SK-N-SH treated with all-trans-retinoic acid at 6 μM for 48 hours (cell line): Measurements from ENCODE around the gene CD200.

Experiments
- ATAC-seq: fragments of 200-7000 bp; cut with Tn5 transposase; 3 replicates; pipeline ENCODE4 v1.9.1; 2020; ENCODE audit warnings: mild to moderate bottlenecking, moderate library complexity
- ARNTL ChIP-seq: fragments of 450-650 bp; formaldehyde crosslinking; IDR thresholded peaks from 2 replicates; pipeline ENCODE4 v1.5.0; 2020; ENCODE audit warnings: low read depth, mild to moderate bottlenecking, moderate library complexity, borderline replicate concordance
- BACH2 ChIP-seq: fragments of 250-450 bp; sonication (Bioruptor Pico); IDR thresholded peaks from 2 replicates; pipeline ENCODE4 v1.9.0; 2021; ENCODE audit warnings: mild to moderate bottlenecking, borderline replicate concordance
- ESRRG ChIP-seq: fragments of 250-450 bp; sonication (Bioruptor Pico); IDR thresholded peaks from 2 replicates; pipeline ENCODE4 v1.6.1; 2021; ENCODE audit warnings: mild to moderate bottlenecking
- GLIS3 ChIP-seq: fragments of 250-450 bp; sonication (Bioruptor Pico); IDR thresholded peaks from 2 replicates; pipeline ENCODE4 v1.5.0; 2020; ENCODE audit warnings: mild to moderate bottlenecking, moderate library complexity
- ISL1 ChIP-seq: fragments of 250-450 bp; sonication (Bioruptor Pico); IDR thresholded peaks from 2 replicates; pipeline ENCODE4 v2.1.2; 2022; ENCODE audit warnings: mild to moderate bottlenecking, moderate library complexity
- OSR1 ChIP-seq: fragments of 250-450 bp; sonication (Bioruptor Pico); IDR thresholded peaks from 2 replicates; pipeline ENCODE4 v1.8.0; 2022; ENCODE audit warnings: moderate library complexity, mild to moderate bottlenecking, inconsistent platforms
- RARB ChIP-seq: fragments of 250-450 bp; sonication (Bioruptor Pico); IDR thresholded peaks from 2 replicates; pipeline ENCODE4 v1.8.0; 2021; ENCODE audit warnings: mild to moderate bottlenecking, moderate library complexity
- SNAI2 ChIP-seq: fragments of 250-450 bp; sonication (Bioruptor Pico); IDR thresholded peaks from 2 replicates; pipeline ENCODE4 v1.5.0; 2020; ENCODE audit warnings: mild to moderate bottlenecking, moderate library complexity
- TCF4 ChIP-seq: fragments of 250-450 bp; sonication (Bioruptor Pico); IDR thresholded peaks from 2 replicates; pipeline ENCODE4 v1.8.0; 2021; ENCODE audit warnings: mild to moderate bottlenecking, moderate library complexity, borderline replicate concordance
- TOX ChIP-seq: fragments of 250-450 bp; sonication (Bioruptor Pico); IDR thresholded peaks from 2 replicates; pipeline ENCODE4 v1.8.0; 2021; ENCODE audit warnings: mild to moderate bottlenecking, moderate library complexity, borderline replicate concordance
- ZC3H10 ChIP-seq: fragments of 250-450 bp; sonication (Bioruptor Pico); IDR thresholded peaks from 2 replicates; pipeline ENCODE4 v1.5.1; 2021; ENCODE audit warnings: mild to moderate bottlenecking, moderate library complexity
- ZFP3 ChIP-seq: fragments of 250-450 bp; sonication (Bioruptor Pico); IDR thresholded peaks from 2 replicates; pipeline ENCODE4 v1.5.0; 2020; ENCODE audit warnings: mild to moderate bottlenecking, moderate library complexity
- ZNF565 ChIP-seq: fragments of 450-650 bp; formaldehyde crosslinking; conservative IDR thresholded peaks from 2 replicates; pipeline ENCODE4 v1.5.0; 2020; ENCODE audit warnings: low read depth, mild to moderate bottlenecking, moderate library complexity
- ZNF70 ChIP-seq: fragments of 450-650 bp; formaldehyde crosslinking; IDR thresholded peaks from 2 replicates; pipeline ENCODE4 v1.5.0; 2020; ENCODE audit warnings: mild to moderate bottlenecking, moderate library complexity
- ZNF8 ChIP-seq: fragments of 450-650 bp; formaldehyde crosslinking; IDR thresholded peaks from 2 replicates; pipeline ENCODE4 v1.5.0; 2020; ENCODE audit warnings: mild to moderate bottlenecking, moderate library complexity
- TF ChIP-seq, protein P1 (sequence below): fragments of 250-450 bp; sonication (Bioruptor Pico); IDR thresholded peaks from 2 replicates; pipeline ENCODE4 v1.8.0; 2020; ENCODE audit warnings: mild to moderate bottlenecking, moderate library complexity, borderline replicate concordance
- TF ChIP-seq, protein P2 (sequence below): fragments of 250-450 bp; sonication (Bioruptor Pico); IDR thresholded peaks from 2 replicates; pipeline ENCODE4 v1.5.0; 2020; ENCODE audit warnings: mild to moderate bottlenecking, moderate library complexity
- TF ChIP-seq, protein P3 (sequence below): fragments of 250-450 bp; sonication (Bioruptor Pico); IDR thresholded peaks from 2 replicates; pipeline ENCODE4 v1.8.0; 2021; ENCODE audit warnings: low read depth, mild to moderate bottlenecking, moderate library complexity, borderline replicate concordance
- TF ChIP-seq, protein P4 (sequence below): fragments of 250-450 bp; sonication (Bioruptor Pico); IDR thresholded peaks from 2 replicates; pipeline ENCODE4 v1.5.1; 2020; ENCODE audit warnings: low read depth, mild to moderate bottlenecking, moderate library complexity
- TF ChIP-seq, protein P5 (sequence below): fragments of 250-450 bp; sonication (Bioruptor Pico); IDR thresholded peaks from 2 replicates; pipeline ENCODE4 v1.5.1; 2021; ENCODE audit warnings: mild to moderate bottlenecking, moderate library complexity

CD200 gene

DNA sequence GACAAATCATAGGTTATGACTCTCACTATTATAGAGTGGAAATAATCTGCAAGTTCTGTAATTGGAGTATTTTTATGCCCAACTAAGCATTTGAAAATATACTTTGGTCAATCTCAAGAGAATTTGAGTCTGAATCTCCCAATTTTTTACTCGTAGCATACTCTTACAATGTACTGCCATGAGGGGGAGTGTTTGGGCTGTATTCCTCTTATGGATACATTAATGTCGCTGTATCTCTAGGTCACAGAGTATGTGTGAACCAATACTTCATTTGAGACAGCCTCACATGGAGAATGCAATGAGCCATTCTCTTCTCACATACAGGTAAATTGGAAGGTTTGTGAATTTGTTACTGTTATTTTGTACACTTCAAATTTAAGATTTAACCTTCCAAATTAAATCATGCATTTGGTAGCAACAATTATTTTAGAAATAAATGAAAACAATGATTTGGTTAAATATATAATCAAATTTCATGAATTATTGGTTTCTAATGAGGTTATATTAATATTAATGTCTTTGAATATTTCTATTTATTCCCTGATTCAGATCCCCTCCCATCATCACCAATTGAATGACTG lies 5.5 kb upstream of the CD200 start (continued):
- no peak for TF ChIP-seq ZNF70 (CRISPR knock-in tag)
- no peak for TF ChIP-seq ZC3H10
- no peak for TF ChIP-seq ZNF565 (CRISPR knock-in tag)
- no peak for TF ChIP-seq TOX (CRISPR knock-in tag)
- TF ChIP-seq ESRRG (CRISPR knock-in tag) = no peak
- TF ChIP-seq ARNTL (CRISPR knock-in tag) = no peak
- TF ChIP-seq SNAI2 = no peak
- TF ChIP-seq ZNF8 (CRISPR knock-in tag) = no peak
- TF ChIP-seq GLIS3 (CRISPR knock-in tag) = no peak
- TF ChIP-seq OSR1 = no peak

DNA sequence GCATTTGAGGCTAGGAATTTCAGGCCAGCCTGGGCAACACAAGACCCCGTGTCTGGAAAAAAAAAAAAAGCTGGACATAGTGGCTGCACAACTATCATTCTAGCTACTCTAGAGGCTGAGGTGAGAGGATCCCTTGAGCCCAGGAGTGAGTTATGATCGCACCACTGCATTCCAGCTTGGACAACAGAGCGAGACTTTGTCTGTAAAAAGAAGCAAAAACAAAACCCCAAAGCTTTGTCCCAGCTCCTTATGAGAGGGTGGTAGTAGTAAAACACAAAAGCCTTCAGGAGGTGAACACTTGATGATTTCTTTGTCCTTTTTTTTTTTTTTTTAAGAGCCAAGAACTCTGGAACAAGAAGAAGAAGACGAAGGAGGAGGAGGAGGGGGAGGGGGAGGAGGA lies 1.1 kb upstream of the CD200 start:
- ATAC-seq = no peak
- TF ChIP-seq ZNF8 (CRISPR knock-in tag) = no peak
- no peak for TF ChIP-seq ZFP3
- TF ChIP-seq SNAI2 = no peak
- TF ChIP-seq ARNTL (CRISPR knock-in tag) = no peak
- no peak for TF ChIP-seq RARB (CRISPR knock-in tag)
- TF ChIP-seq, protein P1, sequence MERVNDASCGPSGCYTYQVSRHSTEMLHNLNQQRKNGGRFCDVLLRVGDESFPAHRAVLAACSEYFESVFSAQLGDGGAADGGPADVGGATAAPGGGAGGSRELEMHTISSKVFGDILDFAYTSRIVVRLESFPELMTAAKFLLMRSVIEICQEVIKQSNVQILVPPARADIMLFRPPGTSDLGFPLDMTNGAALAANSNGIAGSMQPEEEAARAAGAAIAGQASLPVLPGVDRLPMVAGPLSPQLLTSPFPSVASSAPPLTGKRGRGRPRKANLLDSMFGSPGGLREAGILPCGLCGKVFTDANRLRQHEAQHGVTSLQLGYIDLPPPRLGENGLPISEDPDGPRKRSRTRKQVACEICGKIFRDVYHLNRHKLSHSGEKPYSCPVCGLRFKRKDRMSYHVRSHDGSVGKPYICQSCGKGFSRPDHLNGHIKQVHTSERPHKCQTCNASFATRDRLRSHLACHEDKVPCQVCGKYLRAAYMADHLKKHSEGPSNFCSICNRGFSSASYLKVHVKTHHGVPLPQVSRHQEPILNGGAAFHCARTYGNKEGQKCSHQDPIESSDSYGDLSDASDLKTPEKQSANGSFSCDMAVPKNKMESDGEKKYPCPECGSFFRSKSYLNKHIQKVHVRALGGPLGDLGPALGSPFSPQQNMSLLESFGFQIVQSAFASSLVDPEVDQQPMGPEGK (CRISPR knock-in tag) = no peak
- TF ChIP-seq TOX (CRISPR knock-in tag) = no peak
- TF ChIP-seq ESRRG (CRISPR knock-in tag) = no peak
- TF ChIP-seq GLIS3 (CRISPR knock-in tag) = no peak
- TF ChIP-seq ZNF565 (CRISPR knock-in tag) = no peak
- no peak for TF ChIP-seq ZNF70 (CRISPR knock-in tag)
- TF ChIP-seq, protein P2, sequence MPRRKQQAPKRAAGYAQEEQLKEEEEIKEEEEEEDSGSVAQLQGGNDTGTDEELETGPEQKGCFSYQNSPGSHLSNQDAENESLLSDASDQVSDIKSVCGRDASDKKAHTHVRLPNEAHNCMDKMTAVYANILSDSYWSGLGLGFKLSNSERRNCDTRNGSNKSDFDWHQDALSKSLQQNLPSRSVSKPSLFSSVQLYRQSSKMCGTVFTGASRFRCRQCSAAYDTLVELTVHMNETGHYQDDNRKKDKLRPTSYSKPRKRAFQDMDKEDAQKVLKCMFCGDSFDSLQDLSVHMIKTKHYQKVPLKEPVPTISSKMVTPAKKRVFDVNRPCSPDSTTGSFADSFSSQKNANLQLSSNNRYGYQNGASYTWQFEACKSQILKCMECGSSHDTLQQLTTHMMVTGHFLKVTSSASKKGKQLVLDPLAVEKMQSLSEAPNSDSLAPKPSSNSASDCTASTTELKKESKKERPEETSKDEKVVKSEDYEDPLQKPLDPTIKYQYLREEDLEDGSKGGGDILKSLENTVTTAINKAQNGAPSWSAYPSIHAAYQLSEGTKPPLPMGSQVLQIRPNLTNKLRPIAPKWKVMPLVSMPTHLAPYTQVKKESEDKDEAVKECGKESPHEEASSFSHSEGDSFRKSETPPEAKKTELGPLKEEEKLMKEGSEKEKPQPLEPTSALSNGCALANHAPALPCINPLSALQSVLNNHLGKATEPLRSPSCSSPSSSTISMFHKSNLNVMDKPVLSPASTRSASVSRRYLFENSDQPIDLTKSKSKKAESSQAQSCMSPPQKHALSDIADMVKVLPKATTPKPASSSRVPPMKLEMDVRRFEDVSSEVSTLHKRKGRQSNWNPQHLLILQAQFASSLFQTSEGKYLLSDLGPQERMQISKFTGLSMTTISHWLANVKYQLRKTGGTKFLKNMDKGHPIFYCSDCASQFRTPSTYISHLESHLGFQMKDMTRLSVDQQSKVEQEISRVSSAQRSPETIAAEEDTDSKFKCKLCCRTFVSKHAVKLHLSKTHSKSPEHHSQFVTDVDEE (CRISPR knock-in tag) = no peak

DNA sequence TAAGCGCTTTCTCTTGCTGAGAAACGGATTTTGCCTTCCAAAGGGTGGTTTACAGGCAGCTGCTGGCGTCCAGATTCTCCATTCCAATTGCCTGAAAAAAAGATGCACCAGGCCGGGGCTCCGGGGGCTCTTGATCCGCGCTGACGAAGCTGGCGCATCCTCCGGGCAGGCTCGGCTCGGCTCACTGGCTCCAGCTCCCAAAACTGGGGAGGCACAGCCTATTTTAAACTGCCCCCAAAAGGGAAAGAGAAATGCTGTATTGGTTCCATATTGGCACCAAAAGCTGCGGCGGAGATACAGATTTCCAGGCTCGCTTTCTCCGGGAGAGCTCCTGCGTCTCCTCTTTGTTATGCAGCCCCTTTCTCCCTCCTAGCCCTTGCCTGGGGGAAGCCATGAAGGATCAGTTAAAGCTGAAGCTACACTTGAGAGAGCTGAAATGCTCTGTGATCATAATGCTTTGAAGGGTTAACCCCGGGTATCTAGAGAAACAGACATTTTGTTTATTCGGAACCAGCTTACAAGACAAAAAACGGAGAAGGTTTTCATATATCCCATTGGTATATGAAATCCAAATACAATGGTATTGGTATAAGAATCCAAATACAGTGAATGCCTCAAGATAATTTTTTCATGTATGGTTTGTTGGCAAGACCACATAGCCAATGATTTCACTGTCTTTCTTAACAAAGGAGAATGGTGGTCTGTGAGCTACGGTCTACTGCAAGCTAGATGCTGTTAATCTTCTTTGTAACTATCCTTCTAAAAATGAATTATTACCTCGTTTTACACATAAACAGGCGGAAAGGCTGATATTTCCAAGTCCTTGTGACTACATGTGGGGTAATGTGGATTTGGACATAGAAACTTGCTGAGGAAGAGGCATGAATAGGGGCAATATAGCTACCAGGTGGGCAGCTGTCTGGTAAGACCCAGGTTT lies 693 bp downstream of the CD200 start:
- ATAC-seq = peak; percentile 69
- TF ChIP-seq ZNF565 (CRISPR knock-in tag) (no peak), ZNF8 (CRISPR knock-in tag) (0 out of 2 replicates have a peak, but pooled peaks have one; percentile 12)
- TF ChIP-seq, protein P3, sequence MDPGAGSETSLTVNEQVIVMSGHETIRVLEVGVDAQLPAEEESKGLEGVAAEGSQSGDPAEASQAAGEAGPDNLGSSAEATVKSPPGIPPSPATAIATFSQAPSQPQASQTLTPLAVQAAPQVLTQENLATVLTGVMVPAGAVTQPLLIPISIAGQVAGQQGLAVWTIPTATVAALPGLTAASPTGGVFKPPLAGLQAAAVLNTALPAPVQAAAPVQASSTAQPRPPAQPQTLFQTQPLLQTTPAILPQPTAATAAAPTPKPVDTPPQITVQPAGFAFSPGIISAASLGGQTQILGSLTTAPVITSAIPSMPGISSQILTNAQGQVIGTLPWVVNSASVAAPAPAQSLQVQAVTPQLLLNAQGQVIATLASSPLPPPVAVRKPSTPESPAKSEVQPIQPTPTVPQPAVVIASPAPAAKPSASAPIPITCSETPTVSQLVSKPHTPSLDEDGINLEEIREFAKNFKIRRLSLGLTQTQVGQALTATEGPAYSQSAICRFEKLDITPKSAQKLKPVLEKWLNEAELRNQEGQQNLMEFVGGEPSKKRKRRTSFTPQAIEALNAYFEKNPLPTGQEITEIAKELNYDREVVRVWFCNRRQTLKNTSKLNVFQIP (CRISPR knock-in tag) = no peak

DNA sequence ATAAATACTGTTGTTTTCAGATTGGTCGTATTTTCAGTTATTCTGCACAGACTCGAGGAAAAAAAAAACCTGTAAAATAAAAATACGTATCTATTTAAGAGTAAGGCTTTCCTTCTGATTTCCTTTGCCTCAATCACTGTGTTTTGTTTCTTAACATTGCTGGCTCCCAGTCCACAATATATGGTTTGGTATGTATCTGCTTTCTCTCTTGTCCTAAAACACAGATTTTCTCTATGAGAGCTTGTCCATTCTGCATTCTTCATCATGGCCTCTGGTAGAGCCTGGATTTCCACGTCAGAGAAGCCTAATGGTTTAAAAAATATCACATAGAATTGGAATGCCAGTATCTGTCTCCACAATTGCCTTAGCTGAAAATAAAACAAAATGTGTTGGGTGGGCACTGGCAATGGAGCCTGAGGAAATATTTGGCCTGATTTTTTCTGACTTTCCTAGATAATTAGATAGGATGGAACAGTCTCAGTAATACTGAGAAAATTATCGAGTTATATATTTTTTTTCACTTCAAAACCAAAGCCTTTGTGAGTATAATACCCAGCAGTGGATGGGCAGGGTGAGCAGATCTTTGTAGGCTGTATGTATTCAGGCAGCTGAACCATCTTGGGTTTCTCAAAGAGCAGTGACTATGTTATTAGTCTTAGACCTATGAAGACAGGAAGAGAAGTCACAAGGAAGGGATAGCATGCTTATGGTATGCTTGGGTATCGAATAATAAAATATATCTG lies 1.9 kb downstream of the CD200 start:
- ATAC-seq = no peak
- TF ChIP-seq ARNTL (CRISPR knock-in tag) (no peak), TCF4 (no peak), ZC3H10 (no peak), BACH2 (no peak), OSR1 (no peak), ISL1 (CRISPR knock-in tag) (no peak), ZNF70 (CRISPR knock-in tag) (no peak), ZNF8 (CRISPR knock-in tag) (no peak), TOX (CRISPR knock-in tag) (no peak), ESRRG (CRISPR knock-in tag) (no peak)
- TF ChIP-seq, protein P4, sequence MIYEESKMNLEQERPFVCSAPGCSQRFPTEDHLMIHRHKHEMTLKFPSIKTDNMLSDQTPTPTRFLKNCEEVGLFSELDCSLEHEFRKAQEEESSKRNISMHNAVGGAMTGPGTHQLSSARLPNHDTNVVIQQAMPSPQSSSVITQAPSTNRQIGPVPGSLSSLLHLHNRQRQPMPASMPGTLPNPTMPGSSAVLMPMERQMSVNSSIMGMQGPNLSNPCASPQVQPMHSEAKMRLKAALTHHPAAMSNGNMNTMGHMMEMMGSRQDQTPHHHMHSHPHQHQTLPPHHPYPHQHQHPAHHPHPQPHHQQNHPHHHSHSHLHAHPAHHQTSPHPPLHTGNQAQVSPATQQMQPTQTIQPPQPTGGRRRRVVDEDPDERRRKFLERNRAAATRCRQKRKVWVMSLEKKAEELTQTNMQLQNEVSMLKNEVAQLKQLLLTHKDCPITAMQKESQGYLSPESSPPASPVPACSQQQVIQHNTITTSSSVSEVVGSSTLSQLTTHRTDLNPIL (CRISPR knock-in tag) = no peak
- TF ChIP-seq, protein P1 (CRISPR knock-in tag) = no peak
- TF ChIP-seq, protein P5, sequence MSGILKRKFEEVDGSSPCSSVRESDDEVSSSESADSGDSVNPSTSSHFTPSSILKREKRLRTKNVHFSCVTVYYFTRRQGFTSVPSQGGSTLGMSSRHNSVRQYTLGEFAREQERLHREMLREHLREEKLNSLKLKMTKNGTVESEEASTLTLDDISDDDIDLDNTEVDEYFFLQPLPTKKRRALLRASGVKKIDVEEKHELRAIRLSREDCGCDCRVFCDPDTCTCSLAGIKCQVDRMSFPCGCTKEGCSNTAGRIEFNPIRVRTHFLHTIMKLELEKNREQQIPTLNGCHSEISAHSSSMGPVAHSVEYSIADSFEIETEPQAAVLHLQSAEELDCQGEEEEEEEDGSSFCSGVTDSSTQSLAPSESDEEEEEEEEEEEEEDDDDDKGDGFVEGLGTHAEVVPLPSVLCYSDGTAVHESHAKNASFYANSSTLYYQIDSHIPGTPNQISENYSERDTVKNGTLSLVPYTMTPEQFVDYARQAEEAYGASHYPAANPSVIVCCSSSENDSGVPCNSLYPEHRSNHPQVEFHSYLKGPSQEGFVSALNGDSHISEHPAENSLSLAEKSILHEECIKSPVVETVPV (CRISPR knock-in tag) = no peak
